Activated CD8-positive, alpha-beta memory T cell treated with anti-CD3 and anti-CD28 coated beads, Interleukin-2, amount 50 U/mL, for 1 hour (primary cell): Measurements from ENCODE around the gene FOCAD.

ENCODE experiments used
- DNase-seq: peaks from one replicate; pipeline ENCODE4 v3.0.0-alpha.2; 2020; ENCODE audit errors: extremely low read depth

The FOCAD gene

DNA sequence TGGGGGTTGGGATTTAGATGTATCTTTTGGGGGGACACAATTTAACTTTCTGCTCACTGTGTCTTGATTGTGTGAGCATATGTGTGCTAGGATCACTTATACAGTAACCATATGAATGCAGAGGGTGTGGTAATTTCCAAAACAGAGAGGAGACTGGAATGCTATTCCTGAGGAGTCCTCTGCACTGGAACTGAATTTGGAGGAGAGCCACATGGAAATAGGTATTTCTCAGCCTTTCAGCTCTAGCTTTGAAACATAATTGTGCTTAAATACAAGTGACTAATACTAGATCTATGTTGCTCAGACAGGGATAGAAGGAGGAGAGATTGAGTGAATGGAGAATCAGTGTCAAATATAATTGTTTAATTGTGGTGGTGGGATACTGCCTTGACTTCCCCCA, 45.5 kb downstream of the FOCAD start:
- no peak for DNase-seq

- no peak for DNase-seq
These were observed 48.1 kb downstream of the FOCAD start for GRCh38 chr9:20732118-20732517.

GRCh38 chr9:20734275-20734674, 50.2 kb downstream of the FOCAD start:
- no peak for DNase-seq

- no peak for DNase-seq
These were observed 56.2 kb downstream of the FOCAD start for GRCh38 chr9:20740304-20740703.

- no peak for DNase-seq
These were observed 57.0 kb downstream of the FOCAD start for GRCh38 chr9:20740929-20741582.

DNA sequence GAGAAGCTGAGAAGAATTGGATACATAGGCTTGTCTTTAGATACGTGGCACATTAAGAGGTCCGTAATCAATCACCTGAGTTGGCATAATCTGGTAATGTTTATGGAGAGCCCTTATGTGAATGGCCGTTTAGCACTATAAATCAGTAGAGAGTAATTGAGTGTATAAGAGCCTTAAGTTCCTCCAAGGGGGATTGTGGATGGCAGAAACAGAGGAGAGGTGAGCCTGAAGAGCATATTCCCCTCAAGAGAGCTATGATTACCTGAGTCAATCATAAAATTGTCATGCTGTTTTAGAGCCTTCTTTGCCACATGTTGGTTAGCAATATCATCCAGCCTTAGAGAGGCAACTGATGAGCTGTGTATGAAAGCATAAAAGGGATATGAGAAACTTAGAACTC, 58.8 kb downstream of the FOCAD start:
- DNase-seq = no peak

GRCh38 chr9:20744036-20744630, 60.1 kb downstream of the FOCAD start:
- DNase-seq = no peak

DNA sequence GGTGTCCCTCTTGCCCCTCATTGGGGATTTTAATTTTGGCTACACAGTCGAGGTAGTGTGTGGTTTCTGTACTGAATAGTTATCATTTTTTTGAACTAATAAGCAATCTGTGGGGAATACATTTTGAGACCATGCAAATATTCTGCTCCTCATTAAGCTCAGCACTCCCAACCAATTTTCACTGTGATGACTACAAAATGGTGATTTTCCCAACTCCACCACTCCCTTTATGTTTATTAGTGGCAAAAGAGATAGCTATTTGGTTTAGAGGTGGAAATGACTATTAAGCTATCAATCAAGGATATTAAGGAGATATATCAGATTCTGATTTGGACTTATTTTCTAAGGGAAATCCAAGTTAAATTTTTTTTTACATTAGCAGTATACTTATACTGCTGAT, 62.9 kb downstream of the FOCAD start:
- no peak for DNase-seq

DNA sequence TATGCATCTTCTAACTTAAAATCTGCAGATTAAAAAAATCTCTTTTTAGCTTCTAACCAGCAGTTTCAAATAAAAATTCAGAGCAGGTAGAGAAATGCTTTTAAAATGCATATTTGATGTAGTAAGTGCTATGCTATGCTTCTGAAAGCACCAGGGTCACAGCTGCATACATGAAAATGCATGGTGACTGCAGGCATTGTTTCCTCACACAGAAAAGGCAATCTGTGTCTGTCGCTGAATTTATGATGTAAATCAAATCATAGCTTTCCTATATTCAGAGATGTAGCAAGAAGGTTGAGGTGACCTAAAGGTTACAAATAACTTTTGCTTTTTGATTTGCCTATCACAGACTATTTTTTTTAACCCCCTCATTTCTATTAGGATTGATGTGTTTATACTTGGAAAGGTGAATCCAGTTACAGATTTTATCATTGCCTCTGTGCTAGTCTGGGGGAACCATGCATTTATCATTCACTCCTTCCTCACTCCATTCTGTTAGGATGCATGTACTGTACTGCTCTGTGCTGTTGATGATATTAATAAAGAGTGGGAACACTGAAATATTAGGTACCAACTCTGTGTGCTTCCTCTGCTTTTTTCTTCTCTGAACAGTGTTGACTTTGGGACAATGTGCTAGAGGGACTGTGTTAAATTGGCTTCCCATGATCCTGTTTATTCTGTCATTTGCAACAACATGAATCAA, 65.6 kb downstream of the FOCAD start:
- no peak for DNase-seq

DNA sequence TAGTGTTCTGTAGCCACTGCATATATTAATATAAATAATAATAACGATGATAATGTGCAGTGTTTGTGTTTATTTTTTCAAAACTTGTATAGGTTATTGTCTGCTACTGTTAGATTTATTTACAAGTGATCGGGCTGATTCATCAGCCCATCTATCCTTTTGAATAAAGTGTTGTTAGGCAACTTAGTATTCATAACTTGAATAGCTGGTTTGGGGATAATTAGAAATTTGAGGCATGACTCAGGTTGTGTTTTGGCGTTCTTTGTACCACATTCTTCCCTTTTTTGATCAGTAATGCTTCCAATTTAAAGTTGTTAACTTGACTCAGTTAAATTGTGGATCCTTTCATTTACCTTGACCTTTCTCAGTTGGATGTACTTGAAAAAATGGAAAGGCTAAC, 69.7 kb downstream of the FOCAD start:
- no peak for DNase-seq

- DNase-seq = no peak
These were observed 70.5 kb downstream of the FOCAD start for GRCh38 chr9:20754556-20754955.

- no peak for DNase-seq
These were observed 76.3 kb downstream of the FOCAD start for GRCh38 chr9:20760246-20760891.

DNA sequence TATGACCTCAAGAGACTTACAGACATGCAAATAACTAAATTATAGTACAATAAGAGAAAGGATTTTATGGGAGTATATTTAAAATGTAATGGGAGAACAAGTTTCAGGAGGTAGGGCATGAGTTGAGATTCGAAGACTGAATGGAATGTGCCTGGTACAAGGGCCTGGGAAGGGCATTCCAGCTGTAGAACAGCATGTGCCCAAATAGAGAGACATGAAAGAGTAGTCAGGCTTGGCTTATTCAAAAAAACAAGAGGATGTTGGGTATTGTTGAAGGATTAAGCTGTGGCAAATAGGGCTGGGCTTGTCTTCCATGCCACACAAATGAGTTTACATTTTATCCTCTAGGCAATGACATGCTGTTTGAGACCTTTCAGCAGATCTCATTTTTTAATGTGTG, 86.9 kb downstream of the FOCAD start:
- no peak for DNase-seq

DNA sequence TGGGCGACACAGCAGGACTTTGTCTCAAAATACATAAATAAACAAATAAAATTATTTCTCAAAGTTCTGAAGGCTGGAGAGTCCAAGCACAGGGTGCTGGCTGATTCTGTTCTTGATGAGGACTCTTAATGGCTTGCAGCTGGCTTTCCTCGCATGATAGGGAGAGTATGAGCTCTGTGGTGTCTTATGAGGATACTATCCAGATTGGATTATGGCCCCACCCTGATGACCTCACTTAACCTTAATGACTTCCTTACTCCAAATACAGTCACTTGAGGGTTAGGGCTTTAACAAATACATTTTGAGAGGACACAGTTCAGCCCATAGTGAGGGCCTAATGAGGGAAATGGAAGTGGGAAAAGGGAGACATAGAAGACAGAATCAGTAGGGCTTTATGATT, 87.7 kb downstream of the FOCAD start:
- DNase-seq = no peak

- no peak for DNase-seq
These were observed 91.6 kb downstream of the FOCAD start for GRCh38 chr9:20775683-20776082.

DNA sequence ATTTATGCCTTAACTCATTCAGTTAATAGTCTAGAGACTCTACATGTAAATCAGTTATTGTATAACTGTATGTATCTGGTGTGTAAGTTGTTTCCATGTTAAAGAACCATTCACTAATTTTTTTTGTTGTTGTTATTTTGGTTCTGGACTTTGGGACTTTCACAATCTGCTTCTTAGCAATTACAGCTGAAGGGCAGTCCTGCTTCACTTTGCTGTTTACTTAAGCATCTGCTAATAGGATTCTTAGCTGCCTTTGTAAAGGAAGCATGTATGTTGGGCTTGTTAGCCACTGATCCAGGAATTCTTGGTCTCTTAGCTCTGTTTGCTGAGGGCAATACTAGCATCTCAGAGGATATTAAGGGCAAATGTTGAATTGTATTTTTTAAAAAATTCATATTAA, 97.0 kb downstream of the FOCAD start:
- no peak for DNase-seq

- no peak for DNase-seq
These were observed 98.2 kb downstream of the FOCAD start for GRCh38 chr9:20782289-20782688.

DNA sequence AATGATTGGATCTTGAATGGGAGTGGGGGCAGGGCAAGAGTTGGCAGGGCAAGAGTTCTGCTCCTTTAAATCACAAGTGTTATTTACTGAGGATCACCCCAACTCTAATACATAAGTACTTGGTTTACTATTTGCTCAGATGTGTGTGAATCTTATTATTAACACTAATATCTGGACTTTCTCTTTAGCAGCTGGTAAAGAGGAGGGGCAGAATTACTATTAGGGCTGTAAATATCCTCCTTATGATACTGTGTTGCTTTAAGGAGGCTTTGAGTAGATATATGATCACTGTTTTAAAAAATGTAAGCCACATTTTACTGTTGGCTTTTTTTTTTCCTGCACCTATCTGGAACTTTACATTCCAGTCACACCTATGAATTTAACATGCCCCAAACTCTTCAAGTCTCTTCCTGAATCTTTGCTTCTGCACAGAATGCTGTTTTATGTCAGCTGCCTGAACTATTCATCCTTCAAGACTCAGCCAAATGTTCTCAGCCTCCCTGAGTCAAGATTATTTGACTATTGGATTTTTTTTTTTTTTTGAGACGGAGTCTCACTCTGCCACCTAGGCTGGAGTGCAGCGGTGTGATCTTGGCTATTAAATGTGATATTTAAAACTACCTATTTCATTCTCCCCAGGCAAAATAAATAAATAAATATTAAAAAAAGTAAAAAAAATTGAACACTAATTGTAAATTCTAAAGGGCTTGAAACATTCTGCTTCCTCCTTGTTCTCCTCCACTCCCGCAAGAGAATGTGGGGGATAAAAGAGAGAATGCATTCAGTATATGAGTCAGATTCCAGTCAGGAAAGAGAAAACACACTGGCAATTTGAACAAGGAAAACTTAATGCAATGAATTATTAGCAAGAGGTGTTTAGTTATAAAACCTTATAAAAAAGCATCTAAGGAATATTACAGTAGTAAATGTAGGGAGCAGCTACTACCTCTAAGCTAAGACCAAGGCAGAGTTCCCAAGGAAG, 99.3 kb downstream of the FOCAD start:
- no peak for DNase-seq

DNA sequence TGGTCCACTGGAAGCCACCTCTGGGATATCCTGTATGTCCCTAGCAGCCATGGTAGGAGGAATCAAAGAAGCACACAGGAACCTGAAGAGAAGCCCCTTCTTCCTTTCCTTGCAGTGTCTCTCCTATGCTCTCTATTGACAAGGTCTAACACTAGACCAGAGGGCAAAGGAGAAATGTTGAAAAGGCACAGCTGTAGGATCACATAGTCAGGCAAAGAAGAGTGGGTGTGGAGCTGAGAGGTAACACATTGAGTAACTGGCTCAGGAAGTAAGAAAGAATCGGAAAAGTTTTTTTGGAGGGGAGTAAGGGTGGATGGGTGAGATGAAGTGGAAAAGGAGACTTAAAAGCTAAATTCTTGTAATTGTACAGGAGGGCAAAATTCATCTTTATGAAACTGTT, 100.1 kb downstream of the FOCAD start:
- no peak for DNase-seq

GRCh38 chr9:20786807-20787206, 102.7 kb downstream of the FOCAD start:
- no peak for DNase-seq
